GM12865 (cell line): ENCODE measurements around the gene CCR4.

Source experiments
- DNase-seq: peaks from one replicate; pipeline ENCODE4 v3.0.0; 2010; ENCODE audit warnings: low read depth
- H3K4me3 ChIP-seq: 2 replicates; pipeline ENCODE4 v1.5.1; 2011; ENCODE audit warnings: mild to moderate bottlenecking, low read depth, low read length, control low read depth
- TF ChIP-seq, protein P1 (sequence below): IDR thresholded peaks from 2 replicates; pipeline ENCODE4 v1.5.1; 2011; ENCODE audit warnings: low read length, control low read depth, low read depth, inconsistent platforms; ENCODE audit not compliant: insufficient read depth; ENCODE audit errors: missing control alignments

The CCR4 gene

DNA sequence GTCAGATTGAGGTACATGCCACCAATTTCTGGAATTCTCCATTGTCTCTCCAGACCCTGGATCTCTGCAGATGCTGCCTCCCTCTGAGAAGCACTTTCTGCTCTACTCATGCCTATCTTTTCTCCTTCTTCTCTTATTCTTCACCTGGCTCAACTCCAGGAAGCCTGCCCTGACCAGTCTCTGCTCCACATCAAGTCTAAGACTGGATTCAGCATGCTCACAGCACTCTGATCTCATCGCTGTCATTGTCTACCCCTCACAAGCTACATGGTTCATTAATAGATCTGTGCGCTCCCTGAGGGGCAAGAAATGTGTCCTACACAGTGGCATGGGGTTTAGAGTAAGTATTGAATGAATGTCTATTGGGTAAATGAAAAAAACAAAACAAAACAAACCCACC, 38.7 kb downstream of the CCR4 start:
- TF ChIP-seq, protein P1, sequence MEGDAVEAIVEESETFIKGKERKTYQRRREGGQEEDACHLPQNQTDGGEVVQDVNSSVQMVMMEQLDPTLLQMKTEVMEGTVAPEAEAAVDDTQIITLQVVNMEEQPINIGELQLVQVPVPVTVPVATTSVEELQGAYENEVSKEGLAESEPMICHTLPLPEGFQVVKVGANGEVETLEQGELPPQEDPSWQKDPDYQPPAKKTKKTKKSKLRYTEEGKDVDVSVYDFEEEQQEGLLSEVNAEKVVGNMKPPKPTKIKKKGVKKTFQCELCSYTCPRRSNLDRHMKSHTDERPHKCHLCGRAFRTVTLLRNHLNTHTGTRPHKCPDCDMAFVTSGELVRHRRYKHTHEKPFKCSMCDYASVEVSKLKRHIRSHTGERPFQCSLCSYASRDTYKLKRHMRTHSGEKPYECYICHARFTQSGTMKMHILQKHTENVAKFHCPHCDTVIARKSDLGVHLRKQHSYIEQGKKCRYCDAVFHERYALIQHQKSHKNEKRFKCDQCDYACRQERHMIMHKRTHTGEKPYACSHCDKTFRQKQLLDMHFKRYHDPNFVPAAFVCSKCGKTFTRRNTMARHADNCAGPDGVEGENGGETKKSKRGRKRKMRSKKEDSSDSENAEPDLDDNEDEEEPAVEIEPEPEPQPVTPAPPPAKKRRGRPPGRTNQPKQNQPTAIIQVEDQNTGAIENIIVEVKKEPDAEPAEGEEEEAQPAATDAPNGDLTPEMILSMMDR, result no peak
- DNase-seq, result no peak
- no peak overlapping the region for H3K4me3 ChIP-seq

DNA sequence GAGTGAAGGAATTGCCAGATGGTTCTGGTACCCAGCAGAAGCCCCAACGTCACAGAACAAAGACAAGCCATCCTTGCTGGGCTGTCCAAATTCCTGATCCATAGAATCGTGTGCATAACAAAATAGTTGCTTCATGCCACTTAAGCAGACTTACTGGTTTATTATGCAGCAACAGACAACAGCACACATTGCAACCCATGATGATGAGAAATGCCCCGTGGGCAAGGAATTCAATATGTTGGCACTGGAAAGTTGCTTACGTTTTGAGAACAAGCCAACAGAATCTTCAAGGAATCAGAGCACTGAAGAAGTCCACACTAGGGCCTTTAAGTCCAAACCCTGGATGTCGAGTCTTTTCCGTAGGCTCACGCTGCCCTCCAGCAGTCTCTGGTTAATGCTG, 40.3 kb downstream of the CCR4 start:
- H3K4me3 ChIP-seq, result no peak overlapping the region
- TF ChIP-seq, protein P1, result no peak
- no peak for DNase-seq

DNA sequence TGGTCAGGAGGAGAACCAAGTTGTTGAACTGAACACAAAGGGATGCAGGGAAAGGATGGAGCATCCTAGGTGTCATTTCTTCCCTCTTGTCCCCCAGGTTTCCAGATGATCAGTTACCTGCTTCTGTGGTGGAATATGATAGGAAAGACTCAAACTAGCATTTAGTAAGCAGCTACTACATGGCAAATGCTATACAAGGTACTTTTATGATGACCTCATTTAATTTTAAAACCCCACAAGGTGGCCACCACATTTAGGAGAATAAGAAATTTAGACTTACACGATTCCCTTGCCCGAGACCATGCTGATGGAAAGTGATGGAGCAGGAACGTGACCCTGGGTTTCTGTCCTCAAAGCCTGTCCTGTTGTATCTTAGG, 40.9 kb downstream of the CCR4 start:
- TF ChIP-seq, protein P1, result no peak
- H3K4me3 ChIP-seq, result no peak overlapping the region
- DNase-seq, result no peak

DNA sequence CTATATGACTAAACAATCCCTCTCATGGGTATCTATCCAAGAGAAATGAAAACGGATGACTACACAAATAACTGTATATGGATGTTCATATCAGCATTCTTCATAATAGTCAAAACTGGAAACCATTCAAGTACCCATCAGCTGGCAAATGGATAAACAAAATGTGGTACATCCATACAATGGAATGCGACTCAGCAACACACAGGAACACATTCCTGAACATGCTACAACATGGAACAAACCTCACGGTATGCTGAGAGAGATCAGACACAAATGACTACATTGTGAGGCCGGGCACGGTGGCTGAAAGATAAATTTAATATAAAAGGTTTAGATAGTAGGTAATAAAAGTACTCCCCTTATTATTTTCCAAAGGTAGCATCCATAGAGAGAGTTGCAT, 42.6 kb downstream of the CCR4 start:
- DNase-seq, result no peak
- H3K4me3 ChIP-seq, result no peak overlapping the region
- TF ChIP-seq, protein P1, result no peak

DNA sequence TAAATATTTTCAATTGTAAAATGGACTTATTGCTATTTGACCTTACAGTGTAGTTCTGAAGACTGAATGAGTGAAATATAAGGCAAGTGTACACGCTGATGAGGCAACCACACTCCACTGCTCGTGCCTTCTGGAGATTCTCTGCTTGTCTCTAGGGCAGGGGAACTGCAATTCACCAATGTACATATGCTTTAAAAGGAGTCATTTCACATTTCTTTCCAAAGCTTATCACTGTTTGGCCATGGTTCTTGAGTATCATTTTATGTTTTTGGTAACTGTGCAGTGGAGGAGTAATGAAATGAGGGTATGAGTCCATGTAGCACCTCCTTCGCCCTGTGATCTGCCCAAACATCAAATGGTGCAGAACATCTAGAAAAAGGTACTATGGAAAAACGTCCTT, 43.7 kb downstream of the CCR4 start:
- DNase-seq, result no peak
- H3K4me3 ChIP-seq, result no peak overlapping the region
- TF ChIP-seq, protein P1, result no peak

DNA sequence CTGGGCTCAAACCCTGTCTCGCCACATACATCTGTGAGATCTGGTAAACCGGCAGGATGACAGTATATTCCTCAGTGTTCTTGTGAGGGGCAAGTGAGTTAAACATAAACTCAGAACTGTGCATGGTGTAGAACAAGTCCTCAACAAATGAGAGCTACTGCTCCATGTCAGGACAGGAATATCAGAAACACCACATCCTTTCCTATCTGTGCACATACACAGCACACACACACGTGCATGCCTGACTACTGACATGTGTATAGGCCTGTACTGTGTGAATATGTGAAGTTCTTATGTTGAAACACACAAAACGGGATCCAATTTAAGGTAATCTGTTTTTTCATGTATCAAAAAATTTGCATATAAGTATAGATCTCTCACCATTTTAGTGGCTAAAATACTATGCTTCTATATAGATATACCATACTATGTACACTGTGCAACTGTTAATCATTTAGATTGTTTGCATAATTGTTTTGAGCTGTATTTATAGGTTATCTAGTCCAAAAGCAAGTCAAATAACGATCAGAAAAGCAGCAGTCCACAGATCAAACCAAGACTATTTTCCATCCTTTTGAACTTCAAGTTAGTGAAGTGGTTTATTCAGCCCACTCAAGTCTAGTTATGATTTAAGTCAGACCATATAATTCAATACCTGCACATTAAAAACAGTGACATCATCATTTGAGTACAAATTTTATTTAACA, 44.8 kb downstream of the CCR4 start:
- TF ChIP-seq, protein P1, result no peak
- no peak overlapping the region for H3K4me3 ChIP-seq
- no peak for DNase-seq

DNA sequence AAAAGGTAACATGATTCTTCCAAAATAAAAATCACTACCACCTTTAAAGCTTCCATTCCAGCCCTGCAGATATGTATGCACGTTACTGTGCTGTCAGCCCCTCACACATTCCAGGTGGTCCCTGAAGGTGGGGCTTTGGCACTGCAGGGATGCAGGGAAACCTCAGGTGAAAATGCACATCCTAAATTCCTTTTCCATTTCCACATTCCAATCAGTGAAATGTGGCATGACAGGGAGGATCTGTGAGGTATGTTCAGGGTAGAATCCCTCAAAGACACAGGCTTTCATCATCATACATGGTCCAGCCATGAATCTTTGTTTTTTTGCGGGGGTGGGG, 45.3 kb downstream of the CCR4 start:
- TF ChIP-seq, protein P1, result no peak
- no peak for DNase-seq
- no peak overlapping the region for H3K4me3 ChIP-seq
